Stimulated activated CD8-positive, alpha-beta memory T cell treated with anti-CD3 and anti-CD28 coated beads, Interleukin-12 subunit alpha, Interleukin-12 subunit beta, amount 100 ng/mL, for 24 hours (primary cell): ENCODE data around the gene CLEC4A.
"Not testable (repeated sequence)": the region's sequence is repeated elsewhere in the genome, so short reads cannot be mapped to it uniquely, and the experiment has no call there.

Source experiments
- DNase-seq: peaks from one replicate; pipeline ENCODE4 v3.0.0-alpha.2; 2020; ENCODE audit errors: extremely low read depth

The CLEC4A gene

DNA sequence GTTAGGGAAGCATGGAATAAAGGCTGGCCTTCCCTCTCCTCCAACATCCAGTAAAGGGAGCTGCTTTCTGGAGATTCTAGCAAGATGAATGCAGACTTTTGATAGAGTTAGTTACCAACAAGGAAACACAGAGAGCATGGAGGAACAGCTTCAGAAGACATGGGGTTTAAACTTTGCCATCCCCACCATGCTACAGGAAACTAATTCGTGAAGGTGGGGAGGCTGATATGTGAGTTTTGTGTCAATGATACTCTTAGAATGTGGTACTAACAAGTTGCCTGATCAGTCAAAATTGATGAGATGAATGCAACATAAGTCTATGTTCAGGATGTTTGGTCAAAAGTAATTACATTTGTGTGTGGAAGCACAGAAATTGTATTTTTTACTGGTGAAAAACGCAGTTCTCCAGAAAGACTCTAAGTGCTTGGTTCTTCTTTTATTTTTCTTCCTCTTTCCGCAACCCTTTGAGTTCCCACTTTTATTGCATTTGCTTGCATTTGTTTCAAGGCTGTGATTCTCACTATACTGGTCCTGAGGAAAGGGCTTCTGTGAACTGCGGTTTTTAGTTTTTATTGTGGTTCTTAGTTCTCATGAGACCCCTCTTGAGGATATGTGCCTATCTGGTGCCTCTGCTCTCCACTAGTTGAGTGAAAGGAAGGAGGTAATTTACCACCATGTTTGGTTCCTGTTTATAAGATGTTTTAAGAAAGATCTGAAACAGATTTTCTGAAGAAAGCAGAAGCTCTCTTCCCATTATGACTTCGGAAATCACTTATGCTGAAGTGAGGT lies at the start of gene CLEC4A:
Gene CLEC4A, plus strand, starts transcription at position 494 of the 789 bp plus-strand sequence. Its CDS starts 262 bp downstream, at position 756.
- no peak for DNase-seq

DNA sequence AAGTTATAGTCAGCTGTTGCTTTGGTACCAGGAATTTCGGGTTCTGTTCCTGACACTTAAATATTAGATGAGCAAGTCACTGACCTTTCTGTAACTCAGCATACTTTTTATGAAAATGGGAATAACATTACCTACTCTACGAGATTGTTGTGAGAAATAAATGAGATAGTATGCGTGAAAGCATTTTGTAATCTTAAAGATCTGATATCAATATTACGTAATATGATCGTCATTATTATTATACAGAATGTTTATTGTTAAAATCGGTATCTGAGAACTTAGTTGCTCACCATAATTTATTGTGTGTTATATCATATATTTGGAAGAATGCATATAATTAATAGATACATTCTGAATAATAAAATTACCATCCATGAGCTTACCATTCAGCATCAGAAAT lies 47.5 kb upstream of the CLEC4A start:
- no peak for DNase-seq

DNA sequence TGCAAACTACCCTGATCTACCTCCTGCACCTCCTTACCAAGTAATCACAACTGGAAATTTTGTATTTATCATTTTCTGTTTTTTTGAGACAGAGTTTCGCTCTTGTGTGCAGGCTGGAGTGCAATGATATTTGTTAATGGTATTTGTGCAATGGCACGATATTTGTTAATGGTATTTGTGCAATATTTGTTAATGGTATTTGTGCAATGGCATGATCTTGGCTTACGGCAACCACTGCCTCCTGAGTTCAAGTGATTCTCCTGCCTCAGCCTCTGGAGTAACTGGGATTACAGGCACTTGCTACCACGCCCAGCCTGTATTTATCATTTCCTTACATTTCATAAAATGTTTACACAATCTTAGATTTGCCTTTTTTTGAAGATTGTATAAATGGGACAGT lies 47.1 kb upstream of the CLEC4A start:
- no peak for DNase-seq

DNA sequence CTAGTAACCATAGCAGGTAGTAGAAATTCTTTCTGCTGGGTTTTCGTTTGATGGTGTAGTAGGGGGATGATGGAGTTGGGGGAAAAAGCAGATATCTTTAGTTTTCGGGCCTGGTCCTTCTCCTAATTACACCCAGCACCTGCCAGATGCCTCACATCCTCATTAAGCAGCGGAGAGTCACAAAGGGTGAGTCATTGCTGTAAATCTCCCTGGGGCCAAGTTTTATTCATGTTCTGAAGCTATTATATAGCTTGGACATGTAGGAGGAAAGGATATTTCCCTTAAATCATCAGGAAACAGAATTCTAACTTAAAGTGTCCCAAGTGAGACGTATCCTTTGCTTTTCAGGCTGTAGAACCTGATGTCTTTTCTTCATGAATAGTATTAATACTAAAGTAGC lies 46.2 kb upstream of the CLEC4A start:
- DNase-seq: no peak

DNA sequence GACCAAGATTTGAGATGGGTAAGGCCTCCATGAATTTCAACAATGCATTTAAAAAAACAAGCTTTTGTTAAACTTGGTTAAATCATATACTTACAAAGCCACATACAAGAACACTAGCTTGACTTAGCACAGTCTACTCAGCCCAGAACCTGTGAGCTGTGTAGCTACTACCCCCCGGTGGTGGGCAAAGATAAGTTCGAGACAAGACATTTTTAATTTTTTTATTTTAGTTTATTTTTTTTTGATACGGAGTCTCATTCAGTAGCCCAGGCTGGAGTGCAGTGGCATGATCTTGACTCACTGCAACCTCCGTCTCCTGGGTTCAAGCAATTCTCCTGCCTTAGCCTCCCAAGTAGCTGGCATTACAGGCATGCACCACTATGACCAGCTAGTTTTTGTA lies 45.0 kb upstream of the CLEC4A start:
- DNase-seq: no peak

DNA sequence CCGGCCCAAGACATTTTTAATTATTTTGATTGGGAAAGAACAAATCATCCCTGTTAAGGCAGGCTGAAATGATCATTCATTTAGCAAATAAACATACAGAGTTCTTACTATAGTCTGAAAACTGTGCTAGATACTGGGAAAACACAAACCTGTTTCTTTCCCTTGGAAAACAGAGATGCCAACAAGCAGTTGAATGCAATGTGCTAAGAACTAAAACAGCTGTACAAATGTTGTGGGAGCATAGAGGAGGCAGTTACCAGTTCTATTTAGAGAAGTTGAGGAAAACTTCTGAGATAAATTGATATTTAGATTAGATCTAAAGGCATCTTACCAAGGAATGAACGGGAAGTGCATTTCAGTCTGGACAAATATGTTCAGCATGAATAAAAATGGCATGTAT lies 44.5 kb upstream of the CLEC4A start:
- DNase-seq: no peak

DNA sequence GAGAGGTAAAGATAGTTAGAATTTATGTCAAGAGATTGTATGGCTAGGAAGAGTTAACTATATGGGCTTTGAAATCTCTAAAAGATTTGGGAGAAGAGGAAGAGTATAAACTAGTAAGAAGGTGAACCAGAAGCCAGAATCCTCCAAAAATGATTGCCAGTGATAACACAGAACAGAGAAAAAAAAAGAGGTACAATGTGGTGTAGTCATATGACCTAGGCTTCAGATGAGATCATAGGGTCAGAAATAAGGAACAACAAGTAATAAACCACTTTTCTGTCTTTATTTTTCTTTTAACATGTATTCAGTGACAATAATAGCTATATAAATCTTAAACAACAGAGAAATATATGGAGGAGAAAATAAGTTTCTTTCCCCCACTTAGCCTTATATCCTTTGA lies 43.3 kb upstream of the CLEC4A start:
- DNase-seq: no peak

DNA sequence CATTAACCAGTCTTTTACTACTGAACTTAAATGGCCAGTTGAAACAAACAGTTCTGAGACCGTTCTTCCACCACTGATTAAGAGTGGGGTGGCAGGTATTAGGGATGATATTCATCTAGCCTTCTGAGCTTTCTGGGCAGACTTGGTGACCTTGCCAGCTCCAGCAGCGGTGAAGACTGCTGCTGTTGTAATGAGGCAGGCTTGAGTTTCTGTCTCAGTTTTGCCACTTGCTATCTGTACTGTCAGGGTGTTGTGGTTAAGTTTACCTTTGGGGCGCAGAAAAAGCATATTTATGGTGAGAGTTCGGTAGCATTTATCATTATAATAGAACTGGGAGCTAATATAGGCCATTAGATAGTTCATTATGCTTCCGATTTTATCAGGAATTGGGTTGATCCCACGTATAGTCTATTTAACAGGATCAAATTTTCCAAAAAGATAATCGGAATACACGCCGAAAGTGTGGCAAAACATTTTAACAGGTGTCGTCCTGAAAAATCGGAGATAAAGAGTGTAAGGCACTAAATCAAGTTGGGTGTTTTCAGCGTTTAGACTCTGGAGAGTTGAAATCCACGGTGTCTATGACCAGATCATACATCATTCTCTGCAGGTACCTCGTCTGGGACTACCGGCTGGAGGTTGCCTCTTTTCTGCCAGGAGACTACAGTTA lies 42.0 kb upstream of the CLEC4A start:
- no peak for DNase-seq

DNA sequence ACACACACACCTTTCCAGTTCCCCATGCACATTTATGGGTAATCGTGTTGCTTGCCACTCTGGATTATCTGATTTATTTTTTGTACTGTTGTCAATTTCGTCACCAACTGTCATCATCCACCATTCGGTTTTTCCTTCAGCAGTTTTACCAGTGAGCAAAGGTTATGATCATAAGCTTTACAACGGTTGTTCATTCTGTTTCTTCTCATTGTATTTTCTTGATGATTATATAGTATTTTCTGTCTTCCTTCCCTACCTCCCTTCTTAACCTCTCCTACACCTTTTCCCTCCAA lies 40.7 kb upstream of the CLEC4A start:
- DNase-seq: no peak

DNA sequence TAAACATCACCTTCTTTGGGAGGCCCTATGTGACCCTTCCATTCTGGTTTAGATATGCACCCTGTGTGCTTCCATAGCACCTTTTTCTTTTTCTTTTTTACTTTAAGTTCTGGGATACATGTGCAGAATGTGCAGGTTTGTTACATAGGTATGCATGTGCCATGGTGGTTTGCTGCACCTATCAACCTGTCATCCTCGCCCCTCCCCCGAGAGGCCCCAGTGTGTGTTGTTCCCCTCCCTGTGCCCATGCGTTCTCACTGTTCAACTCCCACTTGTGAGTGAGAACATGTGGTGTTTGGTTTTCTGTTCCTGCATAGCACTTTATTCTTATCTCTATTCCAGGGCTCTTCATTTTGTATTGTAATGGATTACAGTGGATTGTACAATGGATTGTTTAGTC lies 39.1 kb upstream of the CLEC4A start:
- DNase-seq: peak; percentile 16

DNA sequence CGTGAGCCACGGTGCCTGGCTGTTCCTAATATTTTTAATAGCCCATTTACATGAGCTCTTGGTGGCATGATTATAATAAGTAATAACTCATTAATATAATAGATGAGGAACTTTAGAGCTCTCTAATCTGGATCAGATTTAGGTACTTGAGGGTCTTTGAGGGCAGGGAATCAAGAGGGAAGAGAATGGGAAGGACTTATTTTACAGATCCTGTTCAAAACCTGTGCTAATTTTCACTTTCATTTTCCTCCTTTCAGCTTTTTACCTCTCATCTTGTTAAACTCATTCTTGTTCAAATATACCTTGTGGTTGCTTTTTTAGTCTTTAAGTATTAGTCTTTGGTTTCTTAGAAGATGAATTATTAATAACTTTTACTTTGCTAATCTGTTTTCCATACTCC lies 35.8 kb upstream of the CLEC4A start:
- no peak for DNase-seq

DNA sequence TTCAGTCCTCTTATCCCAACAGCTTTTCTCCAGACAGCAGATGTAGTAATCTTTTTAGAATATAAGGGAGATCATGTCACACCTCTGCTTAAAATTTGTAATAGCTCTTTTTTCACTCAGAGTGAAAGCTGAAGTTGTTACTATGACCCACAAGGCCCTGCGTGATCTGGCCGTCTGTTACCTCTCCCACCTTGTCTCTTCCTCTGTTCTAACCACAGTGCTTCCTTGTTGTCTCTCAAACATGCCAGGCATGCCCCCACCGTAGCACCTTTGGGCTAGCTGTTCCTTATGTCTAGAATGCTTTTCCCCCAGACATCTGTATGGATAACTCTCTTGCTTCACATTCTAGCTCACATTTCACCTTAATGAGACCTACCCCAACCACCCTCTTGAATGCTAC lies 34.8 kb upstream of the CLEC4A start:
- DNase-seq: no peak

DNA sequence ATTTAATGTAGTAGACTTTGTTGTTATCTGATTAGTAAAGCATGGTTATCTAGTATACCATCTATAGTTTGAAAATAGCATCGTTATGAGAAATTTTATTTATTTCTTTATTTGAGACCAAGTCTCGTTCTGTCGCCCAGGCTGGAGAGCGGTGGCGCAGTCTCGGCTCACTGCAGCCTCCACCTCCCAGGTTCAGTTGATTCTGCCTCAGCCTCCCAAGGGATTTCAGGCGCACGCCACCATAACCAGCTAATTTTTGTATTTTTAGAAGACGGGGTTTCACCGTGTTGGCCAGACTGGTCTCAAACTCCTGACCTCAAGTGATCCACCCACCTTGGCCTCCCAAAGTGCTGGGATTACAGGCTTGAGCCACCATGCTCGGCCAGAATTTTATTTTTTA lies 34.1 kb upstream of the CLEC4A start:
- not testable (repeated sequence) for DNase-seq

DNA sequence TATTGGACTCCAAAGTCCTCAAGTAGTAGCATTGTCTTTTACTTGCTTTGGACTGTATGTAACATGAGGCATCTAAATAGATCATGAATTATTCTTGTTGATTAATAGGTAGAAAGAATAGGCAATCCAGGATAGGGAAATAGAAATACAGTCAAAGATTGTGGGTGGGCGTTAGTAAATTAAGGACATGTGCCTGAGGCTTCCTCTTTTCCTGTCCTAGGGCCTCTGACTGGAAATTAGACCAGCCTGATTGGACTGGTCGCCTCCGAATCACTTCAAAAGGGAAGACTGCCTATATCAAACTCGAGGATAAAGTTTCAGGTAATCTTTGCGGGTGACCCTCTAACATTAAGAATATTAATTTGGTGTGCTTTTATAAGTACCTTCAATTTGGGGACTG lies 33.7 kb upstream of the CLEC4A start:
- no peak for DNase-seq

DNA sequence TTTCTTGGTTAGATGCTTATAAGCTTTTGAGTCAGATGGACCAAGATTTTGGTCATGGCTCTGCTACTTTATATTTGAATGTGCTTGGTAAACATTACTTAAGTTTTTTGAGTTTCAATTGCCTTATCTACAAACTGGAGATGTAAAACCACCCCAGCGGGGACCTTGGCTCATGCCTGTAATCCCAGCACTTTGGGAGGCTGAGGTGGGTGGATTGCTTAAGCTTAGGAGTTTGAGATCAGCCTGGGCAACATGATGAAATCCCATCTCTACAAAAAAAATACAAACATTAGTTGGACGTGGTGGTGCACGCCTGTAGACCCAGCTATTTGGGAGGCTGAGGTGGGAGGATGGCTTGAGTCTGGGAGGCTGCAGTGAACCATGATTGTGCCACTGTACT lies 30.1 kb upstream of the CLEC4A start:
- no peak for DNase-seq

DNA sequence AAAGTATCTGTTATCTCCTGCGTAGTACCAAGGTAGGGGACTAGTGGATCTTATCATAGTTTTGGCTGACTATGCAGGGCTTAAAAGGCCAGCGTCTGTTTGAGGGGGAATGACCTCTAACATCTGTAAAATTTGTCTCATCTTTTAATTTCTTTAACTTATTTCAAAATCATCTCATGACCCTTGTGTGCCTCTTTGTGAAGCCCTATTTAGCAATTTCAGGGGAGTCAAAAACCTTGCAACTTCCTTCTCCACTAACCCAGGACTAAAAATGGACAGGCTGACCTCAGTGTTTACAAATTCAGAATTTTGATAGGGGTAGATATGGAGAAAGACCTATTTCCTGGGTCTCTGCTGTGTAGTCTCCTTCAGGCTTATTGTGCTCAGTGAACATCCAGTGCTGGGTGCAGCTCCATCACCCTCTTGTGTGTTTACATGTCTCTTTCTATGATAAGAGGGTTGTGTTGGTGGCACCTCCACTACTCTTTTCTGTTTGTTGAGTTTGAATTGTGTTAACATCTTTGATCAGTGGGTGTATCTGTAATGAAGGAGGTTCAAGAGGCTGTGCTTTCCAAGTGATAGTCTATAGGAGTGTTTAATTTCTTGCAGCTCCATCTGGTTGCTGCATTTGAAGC lies 27.0 kb upstream of the CLEC4A start:
- no peak for DNase-seq

DNA sequence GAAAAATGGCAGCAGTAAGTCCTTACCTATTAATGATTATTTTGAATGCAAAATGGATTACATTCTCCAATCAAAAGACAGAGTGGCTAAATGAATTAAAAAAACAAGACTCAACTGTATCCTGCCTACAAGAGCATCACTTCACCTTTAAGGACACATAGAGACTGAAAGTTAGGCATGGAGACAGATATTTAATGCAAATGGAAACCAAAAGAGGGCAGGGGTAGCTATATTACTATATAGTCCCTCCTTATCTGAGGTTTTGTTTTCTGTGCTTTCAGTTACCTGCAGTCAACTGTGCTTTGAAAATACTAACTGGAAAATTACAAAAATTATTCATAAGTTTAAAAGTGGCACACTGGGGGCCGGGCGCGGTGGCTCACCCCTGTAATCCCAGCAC lies 24.2 kb upstream of the CLEC4A start:
- DNase-seq: no peak

DNA sequence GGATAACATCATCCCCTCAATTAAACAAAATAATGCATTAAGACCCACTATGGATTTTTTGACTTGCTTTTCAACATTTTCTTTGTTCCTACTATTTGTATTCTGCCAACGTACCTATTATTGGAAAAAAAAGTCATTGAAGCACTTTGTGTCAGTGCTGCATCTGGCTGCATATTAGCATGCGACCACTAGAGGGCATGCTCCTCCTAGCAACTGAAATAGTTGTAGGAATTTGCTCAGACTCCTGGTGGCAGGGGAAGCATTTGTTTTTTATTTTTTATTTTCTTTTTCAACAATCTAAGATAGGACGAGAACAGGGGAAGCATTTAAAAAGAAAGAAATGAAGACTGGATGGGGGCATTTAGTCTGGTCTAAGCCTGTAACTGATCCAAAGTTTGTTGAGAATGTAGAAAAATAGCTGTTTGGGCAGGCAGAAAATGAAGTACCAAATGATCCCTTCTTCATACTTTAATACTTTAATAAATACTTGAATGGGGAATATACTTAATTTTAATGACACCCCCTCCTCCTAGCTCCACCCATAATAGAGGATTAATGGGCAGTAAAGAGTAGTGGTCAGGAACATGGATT lies 14.5 kb upstream of the CLEC4A start:
- DNase-seq: peak; percentile 30

DNA sequence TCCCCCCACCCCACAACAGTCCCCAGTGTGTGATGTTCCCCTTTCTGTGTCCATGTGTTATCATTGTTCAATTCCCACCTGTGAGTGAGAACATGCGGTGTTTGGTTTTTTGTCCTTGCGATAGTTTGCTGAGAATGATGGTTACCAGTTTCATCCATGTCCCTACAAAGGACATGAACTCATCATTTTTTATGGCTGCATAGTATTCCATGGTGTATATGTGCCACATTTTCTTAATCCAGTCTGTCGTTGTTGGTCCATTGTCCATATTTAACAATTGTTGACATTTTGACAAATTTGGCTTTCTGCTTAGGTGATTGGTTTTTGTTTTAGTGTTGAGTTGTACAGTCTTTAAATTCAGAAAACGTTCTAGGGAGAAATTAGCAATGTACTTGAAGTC lies 10.3 kb upstream of the CLEC4A start:
- not testable (repeated sequence) for DNase-seq

DNA sequence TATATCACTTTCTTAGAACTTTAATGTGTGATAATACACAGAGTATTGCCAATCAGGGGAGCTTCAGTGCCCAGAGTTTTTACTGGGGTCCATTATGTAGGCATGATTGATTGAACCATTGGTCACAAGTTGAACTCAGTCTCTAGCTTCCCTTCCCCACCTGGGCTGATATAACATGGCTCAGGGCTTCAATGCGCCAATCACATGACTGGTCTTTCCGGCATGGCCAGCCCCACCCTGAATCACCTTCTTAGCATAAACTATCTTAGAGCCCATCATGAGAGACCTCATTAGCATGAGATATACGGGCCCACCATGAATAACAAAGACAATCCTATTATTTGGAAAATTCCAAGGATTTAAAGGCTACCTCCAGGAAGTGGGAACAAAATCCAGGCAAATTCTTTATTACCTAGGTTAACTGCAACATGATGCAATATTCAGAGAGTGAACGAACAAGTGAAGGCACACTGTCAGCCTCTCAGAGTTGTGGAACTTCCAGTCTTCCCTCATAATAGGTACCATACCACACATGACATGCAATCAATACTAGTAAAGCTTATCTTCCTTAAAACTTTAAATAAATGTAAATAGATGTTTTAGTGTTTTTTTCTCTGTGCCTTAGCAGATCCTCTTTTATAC lies 3.2 kb upstream of the CLEC4A start:
- DNase-seq: no peak

DNA sequence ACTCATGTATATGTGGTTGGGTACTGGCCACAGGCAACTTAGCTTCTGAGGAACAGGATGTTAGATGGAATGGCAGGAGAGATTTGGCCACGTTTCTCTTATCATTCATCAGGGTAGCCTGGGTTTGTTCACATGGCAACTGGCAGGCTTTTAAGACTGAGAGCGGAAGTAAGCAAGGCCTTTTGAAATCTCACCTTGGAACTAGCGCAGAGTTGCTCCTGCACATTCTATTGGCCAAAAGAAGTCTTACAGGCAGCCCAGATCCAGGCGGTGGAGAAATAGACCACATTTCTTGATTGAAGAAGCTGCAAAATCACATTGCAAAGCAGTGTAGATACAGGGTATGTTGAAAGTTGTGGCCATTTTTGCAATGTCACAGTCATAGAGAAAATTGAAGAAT lies 3.7 kb downstream of the CLEC4A start:
- DNase-seq: no peak

DNA sequence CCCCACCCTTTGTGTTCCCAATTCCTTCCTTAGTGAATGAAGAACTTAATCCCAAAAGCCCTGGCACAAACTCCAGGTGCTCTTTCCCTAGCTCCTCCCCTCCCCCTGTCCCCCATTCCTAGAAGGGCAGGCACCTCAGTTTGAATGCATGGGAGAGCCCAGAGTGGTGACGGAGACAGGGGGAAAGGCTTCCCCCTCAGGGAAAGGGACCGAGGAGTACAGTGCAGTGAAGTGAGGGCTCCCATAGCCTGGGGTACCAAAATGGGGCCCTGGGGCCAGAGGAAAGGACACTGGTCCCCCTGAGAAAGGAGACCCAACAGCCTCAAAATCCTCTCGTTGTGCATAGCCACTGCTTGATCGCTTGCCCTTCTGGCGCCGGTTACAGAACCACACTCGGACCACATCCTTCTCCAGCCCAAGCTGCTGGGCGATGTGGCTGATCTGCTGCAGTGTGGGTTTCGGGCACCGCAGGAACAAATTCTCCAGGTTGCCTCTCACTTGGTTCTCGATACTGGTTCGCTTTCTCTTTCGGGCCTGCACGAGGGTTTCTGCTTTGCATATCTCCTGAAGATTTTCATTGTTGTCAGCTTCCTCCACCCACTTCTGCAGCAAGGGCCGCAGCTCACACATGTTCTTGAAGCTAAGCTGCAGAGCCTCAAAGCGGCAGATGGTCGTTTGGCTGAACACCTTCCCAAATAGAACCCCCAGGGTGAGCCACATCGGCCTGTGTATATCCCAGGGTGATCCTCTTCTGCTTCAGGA lies 10.4 kb downstream of the CLEC4A start:
- DNase-seq: not testable (repeated sequence)
